HG03442 (cell line): ENCODE data around the gene NFIB.
A peak's percentile ranks its signal among the peaks of the same experiment; 100 is the strongest.

Experiments used
- ATAC-seq: cut with Tn5 transposase; IDR thresholded peaks from one replicate; pipeline ENCODE4 v1.9.1; 2021; ENCODE audit warnings: mild to moderate bottlenecking, moderate library complexity; ENCODE audit not compliant: unreplicated experiment

NFIB gene

DNA sequence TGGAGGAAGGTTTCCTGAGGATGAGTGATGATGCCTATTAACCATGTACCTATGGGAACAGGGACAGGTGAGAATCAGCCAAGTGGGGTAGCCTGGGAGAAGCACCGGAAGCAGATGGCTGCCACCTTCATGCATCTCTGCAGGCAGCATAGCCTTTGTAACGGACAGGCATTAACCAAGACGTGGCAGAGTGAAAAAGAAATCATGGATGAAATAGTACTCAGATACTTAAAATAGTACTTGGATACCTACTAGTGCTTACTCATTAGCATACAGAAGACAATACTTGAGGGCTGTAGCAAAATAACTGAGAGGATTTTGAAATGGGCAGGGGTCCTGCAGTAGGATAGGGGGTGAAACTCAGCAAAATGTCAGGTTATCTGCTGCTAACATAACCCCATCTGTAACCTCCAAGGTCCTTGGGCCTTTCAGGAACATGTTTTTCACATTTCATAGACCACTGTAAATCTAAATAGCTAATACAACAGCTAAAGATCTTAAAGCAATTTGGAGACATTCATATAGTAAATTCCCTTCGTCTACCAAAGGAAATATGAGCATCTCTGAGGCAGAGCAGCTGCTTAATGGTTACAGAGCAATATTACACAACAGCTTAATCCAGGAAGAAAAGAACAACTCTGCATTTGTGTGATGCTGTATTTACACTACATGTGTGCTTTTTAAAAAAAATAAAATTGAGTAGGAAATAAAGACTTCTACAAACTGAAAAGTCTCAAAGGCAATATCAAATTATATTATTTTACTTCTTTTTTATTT, 154.3 kb downstream of the NFIB start:
- no peak for ATAC-seq

- no peak for ATAC-seq
Observed at GRCh38 chr9:14158916-14159315, 155.0 kb downstream of the NFIB start.

GRCh38 chr9:14158136-14158813, 155.7 kb downstream of the NFIB start:
- ATAC-seq, result no peak

DNA sequence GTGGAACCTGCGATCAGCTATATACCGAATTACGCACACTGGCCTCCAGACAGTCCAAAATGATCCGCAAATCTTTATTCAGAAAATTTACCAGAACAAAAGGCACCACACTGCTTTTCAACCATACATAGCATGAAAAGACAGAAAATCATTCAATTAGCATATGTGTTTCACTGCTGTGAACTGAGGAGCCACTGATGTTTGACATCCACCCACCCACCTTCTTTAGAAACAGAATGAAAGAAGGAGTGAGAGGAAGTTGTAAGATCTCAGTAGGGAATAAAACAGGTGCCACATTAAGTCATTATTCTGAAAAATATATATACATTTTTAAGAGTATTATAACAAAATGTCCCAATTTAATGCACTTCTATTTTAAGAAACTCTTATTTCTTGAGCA, 156.8 kb downstream of the NFIB start:
- no peak for ATAC-seq

DNA sequence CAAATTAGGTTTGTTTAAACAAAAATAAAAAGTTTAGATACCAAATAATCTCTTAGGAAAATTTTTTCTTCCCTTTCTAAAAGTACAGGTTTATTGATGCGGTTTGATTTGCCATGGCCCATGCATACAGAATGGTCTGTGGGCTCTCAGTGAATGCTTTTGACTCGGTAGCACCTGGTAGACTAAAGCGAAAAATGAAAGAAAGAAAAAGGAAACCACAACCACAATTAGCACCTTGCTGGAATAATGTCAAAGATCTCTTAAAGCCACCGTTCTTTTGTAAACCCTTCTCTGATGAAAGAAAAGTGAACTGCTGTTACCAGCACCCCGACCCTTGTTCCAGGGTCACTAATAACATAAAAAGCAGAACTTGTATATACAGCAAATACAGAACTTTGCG, 157.9 kb downstream of the NFIB start:
- ATAC-seq, result peak; percentile 98

DNA sequence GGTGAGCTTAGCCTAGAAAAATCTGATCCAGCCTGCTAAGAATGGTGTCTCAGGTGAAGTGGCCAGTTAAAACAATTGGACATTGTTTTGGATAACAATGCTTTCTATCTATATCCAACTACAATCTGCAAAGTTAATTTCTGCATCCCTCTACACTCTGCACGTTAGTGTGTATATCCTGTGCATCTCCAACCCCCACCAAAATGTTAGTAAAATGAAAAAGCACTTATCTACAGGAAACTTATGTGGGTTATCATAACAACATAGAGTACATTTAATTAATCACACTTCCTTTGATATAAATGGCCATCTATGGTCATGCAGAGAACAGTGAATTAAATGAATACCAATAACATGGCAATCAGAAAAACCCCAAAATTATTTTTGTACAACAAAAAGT, 158.7 kb downstream of the NFIB start:
- ATAC-seq, result no peak

- ATAC-seq, result no peak
Observed at GRCh38 chr9:14153310-14153720, 160.6 kb downstream of the NFIB start.

DNA sequence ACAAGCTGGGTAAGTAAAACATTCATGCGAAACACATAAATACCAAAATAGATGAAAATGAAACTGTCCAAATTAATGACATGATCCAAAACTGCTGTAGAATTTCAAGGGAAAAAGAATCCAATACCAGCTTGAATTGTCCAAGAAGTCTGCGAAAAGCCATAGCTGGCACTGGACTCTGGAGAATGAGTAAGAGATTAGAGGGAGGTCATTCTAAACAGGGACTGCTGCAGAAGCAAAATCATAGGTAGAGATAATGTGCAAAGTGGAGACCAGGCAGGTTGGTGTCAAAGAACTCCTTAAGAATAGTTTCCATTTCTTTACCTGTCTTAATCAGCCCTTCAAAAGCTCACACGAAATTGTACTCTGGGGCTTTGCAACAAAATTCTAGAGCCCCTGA, 162.5 kb downstream of the NFIB start:
- ATAC-seq, result no peak

- ATAC-seq, result no peak
Observed at GRCh38 chr9:14148501-14149103, 165.3 kb downstream of the NFIB start.

GRCh38 chr9:14147738-14148137, 166.2 kb downstream of the NFIB start:
- ATAC-seq, result no peak

DNA sequence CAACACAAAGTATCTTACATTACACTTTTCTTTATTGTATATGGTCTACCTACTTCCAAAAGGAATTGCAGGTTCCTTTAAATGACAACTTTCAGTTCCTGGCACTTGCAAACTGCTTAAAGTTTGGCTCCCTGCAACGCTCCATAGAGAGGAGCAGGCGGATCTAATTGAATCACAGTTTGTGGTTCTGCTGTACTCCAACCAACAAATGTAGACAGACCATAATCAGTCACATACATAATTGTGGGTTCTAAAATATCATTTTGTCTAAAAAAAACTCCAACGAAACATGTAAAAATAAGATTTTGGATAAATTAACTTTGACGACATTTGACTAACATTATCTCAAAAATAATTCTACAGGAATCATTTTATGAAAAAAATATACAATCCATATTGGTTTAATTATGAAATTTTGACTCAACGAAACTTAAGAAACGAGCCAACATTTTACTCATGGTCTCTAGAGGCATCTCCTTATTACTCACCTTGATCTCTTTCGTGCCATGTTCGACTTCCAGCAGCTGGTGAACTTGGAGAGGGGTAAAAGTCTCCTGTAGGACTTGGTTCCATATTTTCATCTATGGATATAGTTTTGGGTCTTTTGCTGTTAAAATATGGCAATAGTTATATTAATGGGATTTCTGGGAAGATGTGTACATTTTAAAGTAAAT, 167.6 kb downstream of the NFIB start:
- ATAC-seq, result no peak

DNA sequence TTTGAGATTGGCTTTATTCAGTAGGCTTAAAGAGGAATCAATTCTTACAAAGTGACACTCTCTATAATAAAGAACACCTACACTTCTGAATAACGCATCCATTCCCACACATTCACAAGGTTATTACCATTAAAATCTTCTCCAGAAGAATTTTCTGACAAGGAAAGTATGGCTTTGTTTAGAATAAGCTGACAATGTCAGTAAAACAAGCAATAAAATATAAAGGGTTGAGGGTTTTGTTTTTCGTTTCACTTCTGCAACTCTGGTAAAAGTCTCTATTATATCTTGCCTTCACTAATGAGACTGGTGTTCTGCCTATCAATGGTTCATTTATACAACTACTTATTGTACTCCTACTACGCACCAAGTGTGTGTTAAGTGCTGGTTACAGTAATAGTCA, 169.7 kb downstream of the NFIB start:
- no peak for ATAC-seq

DNA sequence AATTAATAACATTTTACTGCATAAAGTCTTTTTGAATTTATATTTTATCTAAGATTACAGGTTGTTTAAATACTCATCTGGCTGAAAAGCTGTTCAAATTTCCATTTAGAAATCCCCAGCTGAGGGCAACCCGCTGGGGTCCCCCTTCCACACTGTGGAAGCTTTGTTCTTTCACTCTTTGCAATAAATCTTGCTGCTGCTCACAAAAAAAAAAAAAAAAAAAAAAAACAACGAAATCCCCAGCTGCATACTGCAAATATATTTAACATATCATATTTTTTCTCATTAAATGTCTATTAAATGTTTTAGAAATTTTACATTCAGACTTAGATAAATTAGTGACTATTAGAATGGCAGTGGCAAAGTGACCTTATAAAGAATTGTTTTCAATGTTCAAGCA, 172.2 kb downstream of the NFIB start:
- no peak for ATAC-seq

GRCh38 chr9:14140096-14140697, 173.7 kb downstream of the NFIB start:
- ATAC-seq, result no peak

- ATAC-seq, result no peak
Observed at GRCh38 chr9:14139287-14139686, 174.7 kb downstream of the NFIB start.

DNA sequence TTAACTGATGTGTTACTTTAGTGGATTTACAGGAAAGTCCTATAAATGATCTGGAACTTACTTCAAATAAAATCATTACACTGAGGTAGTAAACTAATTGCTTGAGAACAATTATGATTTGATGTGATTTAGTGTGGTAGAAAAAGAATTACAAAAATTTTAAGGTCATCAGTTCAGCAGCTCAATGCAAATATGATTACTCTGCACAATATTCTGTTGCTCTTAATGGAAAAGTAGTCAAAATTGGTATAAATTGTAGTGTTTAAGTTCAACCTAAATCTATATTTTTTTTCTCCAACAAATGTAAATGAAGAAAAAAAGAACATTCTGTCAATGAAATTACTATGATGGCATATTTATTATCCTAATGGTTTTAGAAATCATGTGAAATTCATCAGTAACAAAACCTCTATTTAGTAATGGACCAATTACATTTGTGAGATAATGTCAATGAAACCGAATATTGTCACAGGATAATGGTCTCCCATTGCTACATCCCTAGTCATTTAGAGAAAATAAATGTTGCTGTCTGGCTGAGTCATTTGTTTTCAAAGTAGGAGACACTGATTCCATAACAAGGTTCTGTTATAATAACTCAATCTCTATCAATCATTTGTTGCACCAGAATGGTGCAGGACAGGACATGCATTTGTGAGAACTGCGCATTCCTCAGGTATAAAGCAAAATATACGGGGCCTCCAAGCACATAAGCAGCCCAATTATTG, 177.1 kb downstream of the NFIB start:
- no peak for ATAC-seq

DNA sequence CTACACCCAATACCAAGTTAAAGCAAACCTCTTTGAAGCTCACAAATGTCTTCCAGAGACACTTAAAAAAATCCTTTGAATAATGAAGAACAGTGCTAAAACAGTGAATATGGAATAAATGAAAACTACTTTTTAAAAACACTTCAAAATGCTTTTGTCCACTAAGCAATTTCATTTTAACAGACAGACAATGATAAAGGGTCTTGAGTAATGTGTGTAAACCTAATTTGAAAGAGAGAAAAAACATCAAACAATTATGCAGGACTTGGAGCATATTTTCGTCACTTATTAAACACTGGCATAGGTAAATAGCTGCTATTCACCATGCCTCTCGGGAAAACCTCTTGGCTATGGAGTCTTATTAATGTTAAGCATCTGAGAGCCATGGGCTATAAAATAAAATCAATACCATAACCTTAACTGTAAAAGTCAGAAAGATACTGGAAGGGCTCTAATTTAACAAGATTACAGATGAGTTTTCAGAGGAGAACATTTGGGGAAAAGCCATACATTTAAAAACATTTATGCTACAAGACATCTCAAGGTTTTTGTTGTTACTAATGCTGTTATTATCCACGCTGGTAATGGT, 177.8 kb downstream of the NFIB start:
- no peak for ATAC-seq

GRCh38 chr9:14135421-14135820, 178.5 kb downstream of the NFIB start:
- no peak for ATAC-seq

- no peak for ATAC-seq
Observed at GRCh38 chr9:14133394-14133793, 180.5 kb downstream of the NFIB start.

DNA sequence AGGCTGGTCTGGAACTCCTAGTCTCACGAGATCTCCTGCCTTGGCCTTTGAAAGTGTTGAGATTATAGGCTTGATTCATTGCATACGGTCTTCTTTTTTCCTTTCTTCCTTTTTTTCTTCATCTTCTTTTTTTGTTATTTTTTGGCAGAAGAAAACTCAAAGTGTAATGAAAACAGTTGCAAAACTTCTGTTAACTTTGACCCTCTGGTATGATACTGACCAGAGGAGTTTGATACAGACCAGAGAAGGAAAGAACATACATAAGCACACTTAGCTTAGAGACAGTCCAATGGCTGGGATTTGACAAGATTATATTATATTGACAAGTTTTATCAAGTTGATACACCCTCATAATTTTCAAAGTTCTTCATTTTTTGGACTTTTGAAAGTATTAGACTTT, 181.2 kb downstream of the NFIB start:
- ATAC-seq, result no peak
